Measurements from ENCODE around the gene HDAC4.

Gene HDAC4

DNA sequence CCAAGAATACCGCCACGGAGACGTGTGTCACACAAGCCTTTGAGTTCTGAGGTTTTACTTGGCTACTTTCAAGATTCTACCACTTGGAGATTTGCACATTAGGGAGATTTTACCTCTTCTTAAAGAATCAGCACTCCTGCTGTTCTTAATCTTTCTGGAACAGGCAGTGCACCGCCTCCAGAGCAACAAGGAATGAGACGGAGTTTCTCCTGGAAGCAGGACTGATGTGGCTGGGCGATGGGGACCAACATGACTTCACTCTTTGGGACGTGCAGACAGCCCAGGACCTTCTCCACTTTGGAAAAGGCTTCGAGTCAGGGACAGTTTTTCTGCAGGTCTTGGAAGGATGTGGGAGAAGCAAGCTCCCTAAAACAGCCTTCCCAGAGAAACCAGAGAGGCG lies 255.2 kb downstream of the HDAC4 start:
- no peak overlapping the region for H3K4me3 ChIP-seq (ENCODE audit: low read length)
- TF ChIP-seq, protein P1, sequence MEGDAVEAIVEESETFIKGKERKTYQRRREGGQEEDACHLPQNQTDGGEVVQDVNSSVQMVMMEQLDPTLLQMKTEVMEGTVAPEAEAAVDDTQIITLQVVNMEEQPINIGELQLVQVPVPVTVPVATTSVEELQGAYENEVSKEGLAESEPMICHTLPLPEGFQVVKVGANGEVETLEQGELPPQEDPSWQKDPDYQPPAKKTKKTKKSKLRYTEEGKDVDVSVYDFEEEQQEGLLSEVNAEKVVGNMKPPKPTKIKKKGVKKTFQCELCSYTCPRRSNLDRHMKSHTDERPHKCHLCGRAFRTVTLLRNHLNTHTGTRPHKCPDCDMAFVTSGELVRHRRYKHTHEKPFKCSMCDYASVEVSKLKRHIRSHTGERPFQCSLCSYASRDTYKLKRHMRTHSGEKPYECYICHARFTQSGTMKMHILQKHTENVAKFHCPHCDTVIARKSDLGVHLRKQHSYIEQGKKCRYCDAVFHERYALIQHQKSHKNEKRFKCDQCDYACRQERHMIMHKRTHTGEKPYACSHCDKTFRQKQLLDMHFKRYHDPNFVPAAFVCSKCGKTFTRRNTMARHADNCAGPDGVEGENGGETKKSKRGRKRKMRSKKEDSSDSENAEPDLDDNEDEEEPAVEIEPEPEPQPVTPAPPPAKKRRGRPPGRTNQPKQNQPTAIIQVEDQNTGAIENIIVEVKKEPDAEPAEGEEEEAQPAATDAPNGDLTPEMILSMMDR (conservative IDR thresholded peaks at IDR 0.05; ENCODE audit: low read length) = no peak
- no peak for DNase-seq (ENCODE audit: low read depth)

DNA sequence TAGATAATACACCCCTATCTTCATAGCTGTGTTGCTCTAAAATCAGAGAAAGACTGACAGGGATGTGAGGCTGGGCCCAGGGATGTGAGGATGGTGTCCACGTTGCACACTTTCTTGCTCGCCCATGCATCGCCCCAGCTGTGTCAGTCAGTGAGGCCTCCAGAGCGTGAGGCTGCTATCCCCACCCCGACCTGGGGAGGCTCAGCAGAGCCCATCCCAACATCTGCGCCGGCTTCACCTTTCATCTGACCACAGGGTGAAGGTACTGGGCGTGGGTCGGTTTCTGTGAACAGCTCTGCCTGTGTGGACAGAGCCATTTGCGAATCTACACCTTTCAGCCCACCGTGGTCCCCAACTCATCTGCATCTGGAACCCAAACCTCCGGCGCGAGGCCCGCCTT lies 255.7 kb downstream of the HDAC4 start:
- DNase-seq (ENCODE audit: low read depth) = no peak
- TF ChIP-seq, protein P1 (conservative IDR thresholded peaks at IDR 0.05; ENCODE audit: low read length) = no peak
- no peak overlapping the region for H3K4me3 ChIP-seq (ENCODE audit: low read length)

DNA sequence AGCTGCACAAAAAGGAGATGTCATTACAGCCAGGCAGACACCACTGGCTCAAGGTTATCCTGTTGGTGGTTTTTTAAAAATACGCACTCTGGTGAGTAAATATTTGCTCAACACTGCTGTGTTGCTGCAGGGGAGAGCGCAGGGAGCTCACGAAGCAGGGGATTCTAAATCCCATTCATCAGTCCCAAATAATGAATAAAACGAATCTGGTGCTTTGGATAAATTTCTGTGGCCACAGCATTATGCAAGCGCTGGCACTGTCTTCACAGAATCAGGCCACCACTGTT lies 256.2 kb downstream of the HDAC4 start:
- H3K4me3 ChIP-seq (ENCODE audit: low read length) = no peak overlapping the region
- TF ChIP-seq, protein P1 (conservative IDR thresholded peaks at IDR 0.05; ENCODE audit: low read length) = no peak
- DNase-seq (ENCODE audit: low read depth) = no peak

DNA sequence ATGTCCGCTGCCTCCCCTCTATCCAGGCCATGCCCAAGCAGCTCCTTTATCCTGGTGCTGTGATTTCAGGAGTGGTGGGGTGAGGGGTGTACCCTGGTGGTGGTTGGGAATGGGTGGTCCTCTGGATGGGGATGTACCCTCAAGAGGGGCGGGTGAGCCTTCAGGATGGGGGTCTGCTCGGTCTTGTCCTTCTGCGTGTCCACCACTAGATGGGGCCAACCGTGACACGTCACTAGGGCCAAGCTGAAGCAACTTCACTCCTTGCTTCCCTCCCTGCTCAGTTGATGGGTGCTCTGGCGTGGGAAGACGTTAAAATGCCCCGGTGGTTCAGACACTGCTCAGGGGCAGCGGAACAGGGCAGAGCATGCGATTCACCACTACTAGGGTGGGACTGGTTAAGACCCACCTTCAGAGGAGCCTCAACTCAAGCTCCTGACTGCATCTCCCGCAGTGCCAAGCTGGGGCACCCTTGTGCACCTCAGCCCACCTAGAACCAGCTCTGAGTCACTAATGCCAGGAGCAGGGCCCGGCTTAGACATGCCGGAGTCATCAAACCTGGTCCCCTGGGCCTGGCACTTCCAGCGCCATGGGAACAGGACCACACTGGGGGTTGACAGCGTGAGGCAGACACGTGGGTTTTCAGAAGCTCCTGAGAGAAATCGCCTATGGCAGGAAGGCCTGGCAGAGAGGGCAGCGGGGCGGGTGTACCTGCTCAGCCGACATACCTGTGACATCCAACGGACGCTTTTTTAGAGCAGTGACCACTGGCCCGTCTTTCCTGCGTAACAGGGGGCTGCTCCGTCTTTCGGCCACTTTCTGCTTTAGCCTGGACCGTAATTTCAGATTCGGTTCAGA lies 256.7 kb downstream of the HDAC4 start:
- TF ChIP-seq, protein P1 (conservative IDR thresholded peaks at IDR 0.05; ENCODE audit: low read length) = peak; percentile 74
- no peak overlapping the region for H3K4me3 ChIP-seq (ENCODE audit: low read length)
- DNase-seq (ENCODE audit: low read depth) = peak; percentile 54

DNA sequence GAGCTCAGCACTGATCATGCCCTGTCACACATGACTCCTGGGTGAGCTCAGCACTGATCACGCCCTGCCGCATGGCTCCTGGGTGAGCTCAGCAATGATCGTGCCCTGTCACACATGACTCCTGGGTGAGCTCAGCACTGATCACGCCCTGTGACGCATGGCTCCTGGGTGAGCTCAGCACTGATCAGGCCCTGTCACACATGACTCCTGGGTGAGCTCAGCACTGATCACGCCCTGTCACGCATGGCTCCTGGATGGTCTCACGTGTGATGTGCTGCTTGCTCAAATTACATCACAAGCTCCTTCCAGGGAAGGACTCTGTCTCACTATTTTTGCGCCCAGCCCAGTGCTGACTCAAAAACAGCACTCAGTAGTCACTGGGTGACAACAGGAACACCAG lies 258.0 kb downstream of the HDAC4 start:
- TF ChIP-seq, protein P1 (conservative IDR thresholded peaks at IDR 0.05; ENCODE audit: low read length) = no peak
- no peak overlapping the region for H3K4me3 ChIP-seq (ENCODE audit: low read length)
- DNase-seq (ENCODE audit: low read depth) = no peak

DNA sequence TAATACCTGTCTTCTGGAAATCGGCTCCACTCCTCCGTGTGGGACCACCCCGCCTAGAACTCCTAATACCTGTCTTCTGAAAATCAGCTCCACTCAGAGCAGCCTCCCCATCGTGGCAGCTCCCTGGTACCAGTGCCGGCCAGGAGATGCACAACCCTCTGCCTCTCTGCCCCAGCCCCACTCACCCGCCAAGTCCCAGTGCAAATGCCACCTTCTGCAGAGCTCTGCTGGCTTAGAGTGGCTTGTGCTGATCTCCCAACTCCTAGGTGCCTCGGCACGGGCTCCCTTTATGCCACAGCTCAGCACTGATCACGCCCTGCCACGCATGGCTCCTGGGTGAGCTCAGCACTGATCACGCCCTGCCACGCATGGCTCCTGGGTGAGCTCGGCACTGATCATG lies 258.5 kb downstream of the HDAC4 start:
- TF ChIP-seq, protein P1 (conservative IDR thresholded peaks at IDR 0.05; ENCODE audit: low read length) = no peak
- DNase-seq (ENCODE audit: low read depth) = no peak
- H3K4me3 ChIP-seq (ENCODE audit: low read length) = no peak overlapping the region

DNA sequence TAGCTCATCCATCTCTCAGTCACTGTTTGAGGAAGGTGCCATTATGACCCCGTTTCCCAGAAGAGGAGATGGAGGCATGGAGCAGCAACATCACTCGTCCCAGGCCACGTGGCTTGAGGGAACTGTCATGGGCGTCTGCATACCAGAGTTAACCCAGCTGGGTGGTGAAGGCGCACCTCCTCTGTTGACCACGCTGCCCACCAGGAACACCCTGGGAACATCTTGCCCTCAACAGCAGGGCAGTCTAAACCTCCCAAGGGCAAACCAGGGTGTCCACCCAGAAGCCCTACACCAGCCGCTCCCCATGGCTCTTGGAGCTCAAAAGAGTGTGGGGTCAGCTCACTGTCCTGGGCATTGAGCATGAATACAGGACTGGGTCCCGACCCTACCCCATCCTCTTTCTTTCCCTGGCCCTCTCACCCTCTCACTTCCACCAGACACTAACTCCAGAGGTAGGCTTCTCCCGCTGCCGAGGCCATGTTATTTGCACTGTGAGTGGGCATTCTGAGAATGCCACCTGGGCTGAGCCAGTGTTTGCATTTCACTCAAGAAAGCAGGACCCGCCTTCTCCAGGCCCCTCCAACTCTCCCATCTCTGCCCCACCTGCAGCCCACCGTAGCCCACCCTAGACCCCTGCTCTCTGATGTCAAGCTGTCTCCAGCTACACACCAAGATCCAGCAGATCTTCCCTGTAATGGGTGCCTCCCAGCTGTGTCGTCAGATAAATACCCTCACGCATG lies 259.6 kb downstream of the HDAC4 start:
- DNase-seq (ENCODE audit: low read depth) = no peak
- no peak overlapping the region for H3K4me3 ChIP-seq (ENCODE audit: low read length)
- TF ChIP-seq, protein P1 (conservative IDR thresholded peaks at IDR 0.05; ENCODE audit: low read length) = no peak
